Fibroblast of skin of back (primary cell): ENCODE data around the gene ZNF442.
"Not testable (repeated sequence)": the region's sequence is repeated elsewhere in the genome, so short reads cannot be mapped to it uniquely, and the experiment has no call there.

Source experiments
- DNase-seq: peaks from one replicate; pipeline ENCODE4 v3.0.0-alpha.2; 2013

ZNF442 gene

GRCh38 chr19:12330340-12330739, 35.1 kb downstream of the ZNF442 start:
- no peak for DNase-seq

GRCh38 chr19:12325690-12326089, 39.8 kb downstream of the ZNF442 start:
- DNase-seq = no peak

GRCh38 chr19:12318782-12319413, 46.6 kb downstream of the ZNF442 start:
- no peak for DNase-seq

DNA sequence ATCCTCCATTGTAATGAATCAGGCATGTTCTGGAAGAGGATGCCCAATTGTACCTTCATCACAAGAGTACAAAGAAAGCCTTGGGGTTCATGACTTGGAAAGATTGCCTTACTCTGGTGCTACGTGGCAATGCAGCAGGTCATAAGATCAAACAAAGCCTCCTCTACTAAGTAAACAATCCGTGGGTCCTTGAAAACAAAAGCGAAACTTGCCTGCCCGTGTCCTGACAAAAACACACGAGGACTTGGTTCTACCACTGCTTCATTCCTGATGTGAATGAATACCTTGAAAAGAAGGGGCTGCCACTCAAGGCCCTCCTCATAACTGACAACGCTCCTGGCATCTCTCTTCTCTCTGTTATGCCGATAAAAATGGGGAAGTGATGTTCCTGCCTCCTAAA, 50.9 kb downstream of the ZNF442 start:
- DNase-seq = no peak

GRCh38 chr19:12308891-12309290, 56.6 kb downstream of the ZNF442 start:
- DNase-seq = not testable (repeated sequence)
